ENCODE measurements around the gene PARP8. TPM values are rescaled to one million over a fixed set of nuclear protein-coding genes. Genes with fewer than 3 reads are reported as not detected.

PARP8 gene
- total RNA-seq, 1 experiment from 2014 or later, result 7.3 TPM

Other genes starting within 250 kb of the PARP8 start
- gene EMB, start 225.3 kb upstream of the PARP8 start, total RNA-seq (2014; rRNA removed; shearing (Covaris generic)), result 0.59 and 0.96 TPM in 2 replicates

All from RPMI7951 (cell line).